ENCODE results near the gene FARP1. TPM values are rescaled to one million over a fixed set of nuclear protein-coding genes. Genes with fewer than 3 reads are reported as not detected.
A peak's percentile ranks its signal among the peaks of the same experiment; 100 is the strongest.

The FARP1 gene
- total RNA-seq, 1 experiment from 2014 or later, result 96.6 TPM

DNA sequence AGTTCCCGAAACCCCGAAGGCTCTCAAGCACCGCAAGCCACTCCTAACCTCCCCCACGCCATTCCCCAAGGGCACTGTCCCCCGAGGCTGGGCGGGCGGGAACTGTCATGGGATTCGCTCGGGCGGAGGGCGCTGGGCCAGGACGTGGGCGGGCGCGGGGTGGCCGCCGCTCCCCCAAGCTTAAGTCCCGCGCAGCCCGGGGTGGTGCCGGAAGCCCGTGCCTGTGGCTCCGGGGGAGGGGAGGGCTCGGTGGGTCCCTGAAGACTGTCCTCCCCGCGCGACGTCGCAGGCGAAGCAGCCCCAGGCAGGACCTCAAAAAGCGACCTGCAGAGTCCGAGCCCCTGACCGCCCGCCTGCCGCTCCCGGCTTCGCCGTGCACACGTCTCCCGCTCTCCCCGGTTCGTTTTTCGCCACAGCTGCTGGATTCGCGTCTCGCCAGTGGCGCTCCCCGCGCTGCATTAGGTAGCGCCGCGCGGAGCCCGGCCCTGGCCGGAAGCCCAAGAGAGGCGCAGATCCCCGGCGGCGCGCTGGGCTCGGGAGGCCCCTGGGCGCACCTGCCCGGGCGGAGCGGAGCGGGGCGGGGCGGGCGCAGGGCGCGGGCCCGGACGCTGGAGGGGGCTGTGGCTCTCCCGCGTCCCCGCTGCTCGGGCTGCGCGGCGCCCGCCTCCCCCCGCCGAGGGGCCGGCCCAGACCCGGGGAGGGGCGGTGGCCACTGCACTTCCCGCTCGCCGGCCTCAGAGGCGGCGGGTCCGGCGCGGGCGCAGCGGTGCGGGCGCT is at the start of gene FARP1 (continued):
- no peak for TF ChIP-seq KAT7 (CRISPR knock-in tag; IDR thresholded peaks at IDR 0.05; ENCODE audit: borderline replicate concordance)
- TF ChIP-seq ETV6 (CRISPR knock-in tag; IDR thresholded peaks at IDR 0.05), result peak; percentile 45; the same call in 1 of the 2 replicates
- no peak for TF ChIP-seq SMAD4 (CRISPR knock-in tag; IDR thresholded peaks at IDR 0.05)

DNA sequence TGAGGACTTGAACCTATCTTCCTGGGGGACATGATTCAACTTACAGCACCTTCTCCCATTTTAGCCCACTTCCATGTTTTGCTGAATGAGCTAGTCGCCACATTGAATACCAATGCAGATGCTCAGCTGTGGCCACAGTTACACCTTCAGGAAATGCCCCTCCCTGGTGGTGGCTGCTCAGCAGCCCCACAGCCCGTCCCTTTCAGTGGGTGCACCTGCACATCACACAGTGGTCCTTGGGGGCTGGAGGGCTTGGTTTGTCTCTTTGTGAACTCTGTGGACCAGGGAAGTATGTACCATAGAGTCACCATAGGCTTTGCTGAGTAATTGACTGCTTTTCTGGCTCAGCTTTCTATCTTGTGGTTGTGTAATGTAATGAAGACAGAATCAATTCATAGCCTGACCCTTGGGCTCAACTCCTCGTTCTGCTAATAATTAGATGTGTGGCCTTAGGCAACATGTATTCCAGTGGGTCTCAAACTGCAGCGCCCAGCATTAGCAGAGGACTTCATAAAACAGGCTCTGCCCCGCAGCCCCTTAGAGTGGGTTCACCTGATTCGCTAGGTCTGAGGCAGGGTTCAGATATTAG is 48.1 kb upstream of the FARP1 start:
- peaks cover 5% of the 10 kb centered on the region; the same call in 1 of the 2 replicates for H3K27me3 Mint-ChIP-seq (ENCODE audit: low read depth)
- peaks cover 40% of the 10 kb centered on the region for H3K36me3 Mint-ChIP-seq
- peaks cover 61% of the 10 kb centered on the region for H3K9me3 Mint-ChIP-seq
- DNase-seq (ENCODE audit: low spot score), result no peak
- TF ChIP-seq ZNF416 (CRISPR knock-in tag; IDR thresholded peaks at IDR 0.05) (no peak), NR2C2 (CRISPR knock-in tag; IDR thresholded peaks at IDR 0.05) (no peak)
- TF ChIP-seq, protein P1, sequence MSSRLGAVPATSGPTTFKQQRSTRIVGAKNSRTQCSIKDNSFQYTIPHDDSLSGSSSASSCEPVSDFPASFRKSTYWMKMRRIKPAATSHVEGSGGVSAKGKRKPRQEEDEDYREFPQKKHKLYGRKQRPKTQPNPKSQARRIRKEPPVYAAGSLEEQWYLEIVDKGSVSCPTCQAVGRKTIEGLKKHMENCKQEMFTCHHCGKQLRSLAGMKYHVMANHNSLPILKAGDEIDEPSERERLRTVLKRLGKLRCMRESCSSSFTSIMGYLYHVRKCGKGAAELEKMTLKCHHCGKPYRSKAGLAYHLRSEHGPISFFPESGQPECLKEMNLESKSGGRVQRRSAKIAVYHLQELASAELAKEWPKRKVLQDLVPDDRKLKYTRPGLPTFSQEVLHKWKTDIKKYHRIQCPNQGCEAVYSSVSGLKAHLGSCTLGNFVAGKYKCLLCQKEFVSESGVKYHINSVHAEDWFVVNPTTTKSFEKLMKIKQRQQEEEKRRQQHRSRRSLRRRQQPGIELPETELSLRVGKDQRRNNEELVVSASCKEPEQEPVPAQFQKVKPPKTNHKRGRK (CRISPR knock-in tag; IDR thresholded peaks at IDR 0.05; ENCODE audit: borderline replicate concordance), result no peak
- no peak for ATAC-seq
- POLR2A ChIA-PET, result no interaction called here
- no peak overlapping the region for H3K4me3 Mint-ChIP-seq
- peaks cover 9% of the 10 kb centered on the region for H3K4me1 Mint-ChIP-seq
- CTCF ChIA-PET, result no interaction called here
- no peak overlapping the region for H3K27ac Mint-ChIP-seq

DNA sequence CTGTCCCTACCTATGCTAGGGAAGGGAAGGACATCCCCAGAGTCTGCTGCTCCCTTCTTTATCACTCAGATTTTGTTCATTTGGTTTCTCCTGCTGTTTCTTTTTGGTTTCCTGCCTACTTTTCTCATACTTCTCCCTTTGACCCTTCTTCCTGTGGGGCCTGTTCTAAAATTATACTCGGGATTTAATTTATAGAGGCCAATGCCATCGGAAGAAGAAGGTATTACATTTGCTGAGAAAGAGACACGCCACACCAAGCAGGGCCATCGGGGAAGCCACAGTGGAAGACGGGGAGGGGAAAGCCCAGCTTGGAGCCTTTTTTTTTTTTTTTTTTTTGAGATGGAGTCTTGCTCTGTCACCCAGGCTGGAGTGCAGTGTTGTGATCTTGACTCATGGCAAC is 46.8 kb upstream of the FARP1 start:
- CTCF ChIA-PET, result no interaction called here
- POLR2A ChIA-PET, result interaction anchor here (0.7 kb wide), 1 partner anchor 849 kb away, joined by 5 read pairs; no protein-coding TSS in a partner anchor
- peaks cover 33% of the 10 kb centered on the region for H3K36me3 Mint-ChIP-seq
- peaks cover 6% of the 10 kb centered on the region; the same call in 1 of the 2 replicates for H3K27me3 Mint-ChIP-seq (ENCODE audit: low read depth)
- H3K9me3 Mint-ChIP-seq, result peaks cover 51% of the 10 kb centered on the region
- ATAC-seq, result no peak
- no peak overlapping the region for H3K4me3 Mint-ChIP-seq
- no peak for DNase-seq (ENCODE audit: low spot score)
- H3K4me1 Mint-ChIP-seq, result peaks cover 9% of the 10 kb centered on the region
- H3K27ac Mint-ChIP-seq, result no peak overlapping the region
- TF ChIP-seq, protein P2, sequence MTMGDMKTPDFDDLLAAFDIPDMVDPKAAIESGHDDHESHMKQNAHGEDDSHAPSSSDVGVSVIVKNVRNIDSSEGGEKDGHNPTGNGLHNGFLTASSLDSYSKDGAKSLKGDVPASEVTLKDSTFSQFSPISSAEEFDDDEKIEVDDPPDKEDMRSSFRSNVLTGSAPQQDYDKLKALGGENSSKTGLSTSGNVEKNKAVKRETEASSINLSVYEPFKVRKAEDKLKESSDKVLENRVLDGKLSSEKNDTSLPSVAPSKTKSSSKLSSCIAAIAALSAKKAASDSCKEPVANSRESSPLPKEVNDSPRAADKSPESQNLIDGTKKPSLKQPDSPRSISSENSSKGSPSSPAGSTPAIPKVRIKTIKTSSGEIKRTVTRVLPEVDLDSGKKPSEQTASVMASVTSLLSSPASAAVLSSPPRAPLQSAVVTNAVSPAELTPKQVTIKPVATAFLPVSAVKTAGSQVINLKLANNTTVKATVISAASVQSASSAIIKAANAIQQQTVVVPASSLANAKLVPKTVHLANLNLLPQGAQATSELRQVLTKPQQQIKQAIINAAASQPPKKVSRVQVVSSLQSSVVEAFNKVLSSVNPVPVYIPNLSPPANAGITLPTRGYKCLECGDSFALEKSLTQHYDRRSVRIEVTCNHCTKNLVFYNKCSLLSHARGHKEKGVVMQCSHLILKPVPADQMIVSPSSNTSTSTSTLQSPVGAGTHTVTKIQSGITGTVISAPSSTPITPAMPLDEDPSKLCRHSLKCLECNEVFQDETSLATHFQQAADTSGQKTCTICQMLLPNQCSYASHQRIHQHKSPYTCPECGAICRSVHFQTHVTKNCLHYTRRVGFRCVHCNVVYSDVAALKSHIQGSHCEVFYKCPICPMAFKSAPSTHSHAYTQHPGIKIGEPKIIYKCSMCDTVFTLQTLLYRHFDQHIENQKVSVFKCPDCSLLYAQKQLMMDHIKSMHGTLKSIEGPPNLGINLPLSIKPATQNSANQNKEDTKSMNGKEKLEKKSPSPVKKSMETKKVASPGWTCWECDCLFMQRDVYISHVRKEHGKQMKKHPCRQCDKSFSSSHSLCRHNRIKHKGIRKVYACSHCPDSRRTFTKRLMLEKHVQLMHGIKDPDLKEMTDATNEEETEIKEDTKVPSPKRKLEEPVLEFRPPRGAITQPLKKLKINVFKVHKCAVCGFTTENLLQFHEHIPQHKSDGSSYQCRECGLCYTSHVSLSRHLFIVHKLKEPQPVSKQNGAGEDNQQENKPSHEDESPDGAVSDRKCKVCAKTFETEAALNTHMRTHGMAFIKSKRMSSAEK (CRISPR knock-in tag; IDR thresholded peaks at IDR 0.05; ENCODE audit: borderline replicate concordance), result no peak
- no peak for TF ChIP-seq AFF4 (CRISPR knock-in tag; IDR thresholded peaks at IDR 0.05; ENCODE audit: borderline replicate concordance)
- TF ChIP-seq, protein P3, sequence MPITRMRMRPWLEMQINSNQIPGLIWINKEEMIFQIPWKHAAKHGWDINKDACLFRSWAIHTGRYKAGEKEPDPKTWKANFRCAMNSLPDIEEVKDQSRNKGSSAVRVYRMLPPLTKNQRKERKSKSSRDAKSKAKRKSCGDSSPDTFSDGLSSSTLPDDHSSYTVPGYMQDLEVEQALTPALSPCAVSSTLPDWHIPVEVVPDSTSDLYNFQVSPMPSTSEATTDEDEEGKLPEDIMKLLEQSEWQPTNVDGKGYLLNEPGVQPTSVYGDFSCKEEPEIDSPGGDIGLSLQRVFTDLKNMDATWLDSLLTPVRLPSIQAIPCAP (CRISPR knock-in tag; IDR thresholded peaks at IDR 0.05), result no peak
- no peak for TF ChIP-seq E2F1 (CRISPR knock-in tag; IDR thresholded peaks at IDR 0.05)
- no peak for TF ChIP-seq ZNF416 (CRISPR knock-in tag; IDR thresholded peaks at IDR 0.05)
- no peak for TF ChIP-seq ZBTB43 (CRISPR knock-in tag; IDR thresholded peaks at IDR 0.05)
- TF ChIP-seq GRHL2 (CRISPR knock-in tag; IDR thresholded peaks at IDR 0.05; ENCODE audit: insufficient replicate concordance, severe bottlenecking), result no peak
- TF ChIP-seq, protein P4, sequence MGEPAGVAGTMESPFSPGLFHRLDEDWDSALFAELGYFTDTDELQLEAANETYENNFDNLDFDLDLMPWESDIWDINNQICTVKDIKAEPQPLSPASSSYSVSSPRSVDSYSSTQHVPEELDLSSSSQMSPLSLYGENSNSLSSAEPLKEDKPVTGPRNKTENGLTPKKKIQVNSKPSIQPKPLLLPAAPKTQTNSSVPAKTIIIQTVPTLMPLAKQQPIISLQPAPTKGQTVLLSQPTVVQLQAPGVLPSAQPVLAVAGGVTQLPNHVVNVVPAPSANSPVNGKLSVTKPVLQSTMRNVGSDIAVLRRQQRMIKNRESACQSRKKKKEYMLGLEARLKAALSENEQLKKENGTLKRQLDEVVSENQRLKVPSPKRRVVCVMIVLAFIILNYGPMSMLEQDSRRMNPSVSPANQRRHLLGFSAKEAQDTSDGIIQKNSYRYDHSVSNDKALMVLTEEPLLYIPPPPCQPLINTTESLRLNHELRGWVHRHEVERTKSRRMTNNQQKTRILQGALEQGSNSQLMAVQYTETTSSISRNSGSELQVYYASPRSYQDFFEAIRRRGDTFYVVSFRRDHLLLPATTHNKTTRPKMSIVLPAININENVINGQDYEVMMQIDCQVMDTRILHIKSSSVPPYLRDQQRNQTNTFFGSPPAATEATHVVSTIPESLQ (CRISPR knock-in tag; IDR thresholded peaks at IDR 0.05), result no peak
- no peak for TF ChIP-seq E2F5 (CRISPR knock-in tag; IDR thresholded peaks at IDR 0.05)

Measured in WTC11 (cell line).